ENCODE measurements around the gene DRD2.
A peak's percentile ranks its signal among the peaks of the same experiment; 100 is the strongest.

The DRD2 gene

DNA sequence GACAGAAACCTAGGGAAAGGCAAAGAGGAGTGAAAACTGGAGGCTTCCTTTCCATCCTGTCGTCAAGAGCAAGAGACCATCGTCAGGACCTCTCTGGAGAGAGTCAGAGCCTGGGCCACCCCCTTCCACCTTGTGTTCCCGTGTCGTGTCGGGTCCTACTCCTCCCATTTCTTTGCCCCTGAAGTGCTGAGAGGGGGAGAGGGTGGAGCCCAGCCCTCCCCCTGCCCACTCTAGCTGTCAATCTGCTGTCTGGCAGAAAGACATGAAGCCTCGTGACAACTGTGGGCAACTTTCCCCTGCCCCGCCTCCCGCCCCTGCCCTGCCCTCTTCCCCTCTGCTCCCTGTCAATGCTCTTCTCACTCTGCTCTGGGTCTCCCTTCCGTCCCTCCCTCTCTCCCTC is 67.0 kb downstream of the DRD2 start:
- no peak overlapping the region for H3K27ac ChIP-seq
- no peak overlapping the region for H3K4me3 ChIP-seq

DNA sequence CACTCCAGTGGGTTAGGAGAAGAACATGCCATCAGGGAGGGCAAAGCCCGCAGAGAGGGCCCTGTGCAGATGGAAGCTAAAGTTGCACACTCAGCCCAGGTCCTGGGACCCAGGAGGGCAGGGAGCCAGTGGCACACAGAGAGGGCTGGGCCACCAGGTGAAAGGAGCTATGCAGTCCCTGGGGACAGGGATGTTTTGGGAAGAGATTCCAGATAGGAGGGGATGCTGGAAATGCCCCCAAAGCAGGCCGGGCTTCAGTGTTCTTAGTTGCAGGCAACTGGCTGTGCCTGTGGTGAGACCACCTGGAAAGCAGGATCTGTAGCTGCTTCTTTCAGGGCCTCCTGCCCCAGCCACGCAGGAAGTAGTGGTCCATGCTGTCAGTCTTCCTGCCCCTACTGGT is 68.0 kb downstream of the DRD2 start:
- Histone ChIP-seq H3K27ac (no peak overlapping the region), H3K4me3 (no peak overlapping the region)

GRCh38 chr11:113405724-113406478 is 69.3 kb downstream of the DRD2 start:
- Histone ChIP-seq H3K4me3 (no peak overlapping the region), H3K27ac (no peak overlapping the region)

DNA sequence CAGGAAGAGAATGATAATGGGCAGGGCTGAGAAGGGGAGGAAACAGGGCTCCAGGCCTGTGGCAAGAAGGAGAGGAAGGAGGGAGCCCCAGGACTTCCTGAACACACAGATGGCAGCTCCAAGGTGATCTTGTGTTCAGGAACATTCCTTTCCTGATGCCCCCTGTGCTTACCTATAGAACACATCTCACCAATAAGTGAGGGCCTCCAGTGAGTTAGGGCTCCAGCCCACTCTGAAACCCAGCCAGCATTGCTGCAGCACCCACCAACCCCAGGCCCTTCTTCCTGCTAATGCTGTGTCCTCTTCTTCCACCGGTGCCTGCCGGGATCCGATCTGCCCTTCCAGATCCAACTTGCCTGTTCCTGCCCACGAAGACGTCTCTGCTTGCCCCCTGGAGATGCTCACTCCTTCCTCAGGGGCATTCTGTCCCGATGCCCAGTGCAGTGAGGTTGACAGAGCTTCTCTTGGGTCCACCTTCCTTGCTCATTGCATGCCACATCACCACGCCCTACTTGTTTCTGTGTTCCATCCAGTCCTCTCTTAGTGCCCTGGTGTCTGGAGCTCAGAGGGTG is 70.3 kb downstream of the DRD2 start:
- Histone ChIP-seq H3K4me3 (no peak overlapping the region), H3K27ac (peak overlapping the region in 1 of 21 experiments; percentile 30)

- Histone ChIP-seq H3K27ac (no peak overlapping the region), H3K4me3 (no peak overlapping the region)
These were observed 73.5 kb downstream of the DRD2 start for GRCh38 chr11:113401718-113402117.

- H3K27ac ChIP-seq: no peak overlapping the region
- no peak overlapping the region for H3K4me3 ChIP-seq
These were observed 74.5 kb downstream of the DRD2 start for GRCh38 chr11:113400631-113401230.

DNA sequence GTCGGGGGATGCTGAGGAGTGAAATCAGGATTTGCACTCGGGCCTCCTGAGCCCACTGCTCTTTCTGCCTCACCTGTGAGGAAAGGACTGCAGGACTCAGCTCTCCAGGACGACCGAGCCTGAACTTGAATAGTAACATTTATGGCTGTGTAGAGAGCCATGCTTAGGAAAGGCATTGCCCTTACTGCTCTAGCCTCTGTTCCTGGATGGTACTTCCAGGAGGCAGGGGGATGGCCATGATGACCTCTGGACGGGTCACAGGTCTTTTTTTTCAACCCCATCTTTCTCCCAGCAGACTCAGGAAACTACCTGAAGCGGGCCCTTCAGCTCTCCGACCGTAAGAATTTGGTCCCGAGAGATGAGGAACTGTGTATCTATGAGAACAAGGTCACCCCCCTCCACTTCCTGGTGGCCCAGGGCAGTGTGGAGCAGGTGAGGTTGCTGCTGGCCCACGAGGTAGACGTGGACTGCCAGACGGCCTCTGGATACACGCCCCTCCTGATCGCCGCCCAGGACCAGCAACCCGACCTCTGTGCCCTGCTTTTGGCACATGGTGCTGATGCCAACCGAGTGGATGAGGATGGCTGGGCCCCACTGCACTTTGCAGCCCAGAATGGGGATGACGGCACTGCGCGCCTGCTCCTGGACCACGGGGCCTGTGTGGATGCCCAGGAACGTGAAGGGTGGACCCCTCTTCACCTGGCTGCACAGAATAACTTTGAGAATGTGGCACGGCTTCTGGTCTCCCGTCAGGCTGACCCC is 76.3 kb downstream of the DRD2 start:
- Histone ChIP-seq H3K4me3 (no peak overlapping the region), H3K27ac (no peak overlapping the region)

DNA sequence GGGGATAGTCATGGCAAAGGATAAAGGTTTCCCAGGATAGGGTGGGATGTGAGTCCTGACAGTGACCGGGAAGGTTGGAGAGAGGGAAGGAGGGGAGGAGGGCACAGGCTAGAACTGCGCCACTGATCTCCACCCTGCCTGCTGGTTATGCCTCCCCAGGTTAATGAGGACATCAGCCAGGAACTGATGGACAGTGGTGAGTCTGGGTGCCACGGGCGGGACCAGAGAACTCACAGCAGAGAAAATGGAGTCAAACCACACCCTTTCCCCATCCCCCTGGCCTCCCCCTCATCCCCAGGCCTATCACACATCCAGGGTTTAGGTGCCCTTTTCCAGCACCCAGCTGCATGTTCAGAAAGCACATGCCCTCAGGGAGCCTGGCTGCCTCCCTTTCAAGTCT is 77.4 kb downstream of the DRD2 start:
- no peak overlapping the region for H3K27ac ChIP-seq

GRCh38 chr11:113397212-113397611 is 78.0 kb downstream of the DRD2 start:
- Histone ChIP-seq H3K4me3 (no peak overlapping the region), H3K27ac (no peak overlapping the region)

More for the DNA sequence above, 77.4 kb downstream of the DRD2 start:
- H3K4me3 ChIP-seq: no peak overlapping the region

- Histone ChIP-seq H3K4me3 (no peak overlapping the region), H3K27ac (no peak overlapping the region)
These were observed 78.5 kb downstream of the DRD2 start for GRCh38 chr11:113396690-113397089.

DNA sequence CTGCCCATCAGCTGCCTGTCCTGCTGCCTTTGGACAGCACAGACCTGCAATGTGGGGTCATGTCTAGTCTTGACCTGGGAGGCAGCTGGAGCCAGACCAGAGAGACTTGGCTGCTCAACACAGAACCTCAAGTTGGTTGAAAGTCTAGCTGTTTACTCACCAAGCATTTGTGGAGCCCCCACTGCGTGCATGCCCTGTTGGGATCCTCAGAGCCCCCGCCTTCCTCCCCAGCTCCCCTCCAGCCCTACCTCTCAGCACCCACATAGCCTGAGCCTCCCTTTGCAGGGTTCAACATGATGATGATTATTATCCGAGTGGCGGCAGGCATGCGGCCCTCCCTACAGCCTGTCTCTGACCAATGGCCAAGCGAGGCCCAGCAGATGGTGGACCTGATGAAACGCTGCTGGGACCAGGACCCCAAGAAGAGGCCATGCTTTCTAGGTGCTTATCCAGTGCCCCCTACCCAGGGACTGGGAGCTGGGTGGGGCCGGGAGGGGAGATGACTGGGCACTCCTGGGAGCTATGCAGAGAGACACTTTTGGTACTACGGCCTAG is 79.3 kb downstream of the DRD2 start:
- H3K4me3 ChIP-seq: no peak overlapping the region

GRCh38 chr11:113394919-113395318 is 80.3 kb downstream of the DRD2 start:
- H3K4me3 ChIP-seq: no peak overlapping the region
- H3K27ac ChIP-seq: no peak overlapping the region

More for the DNA sequence above, 79.3 kb downstream of the DRD2 start:
- no peak overlapping the region for H3K27ac ChIP-seq

DNA sequence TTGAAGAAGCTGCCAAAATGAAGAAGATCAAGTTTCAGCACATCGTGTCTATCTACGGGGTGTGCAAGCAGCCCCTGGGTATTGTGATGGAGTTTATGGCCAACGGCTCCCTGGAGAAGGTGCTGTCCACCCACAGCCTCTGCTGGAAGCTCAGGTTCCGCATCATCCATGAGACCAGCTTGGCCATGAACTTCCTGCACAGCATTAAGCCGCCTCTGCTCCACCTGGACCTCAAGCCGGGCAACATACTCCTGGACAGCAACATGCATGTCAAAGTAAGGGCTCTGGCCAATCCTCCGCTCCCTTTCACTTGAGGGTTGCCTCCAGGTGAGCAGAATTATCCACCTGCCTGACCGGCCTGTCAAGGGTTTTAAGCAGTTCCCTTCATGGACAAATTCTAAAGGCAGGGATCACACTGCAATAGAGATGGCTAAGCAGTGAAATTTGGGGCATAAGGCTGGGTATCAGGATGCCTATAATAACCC is 81.7 kb downstream of the DRD2 start:
- no peak overlapping the region for H3K4me3 ChIP-seq
- no peak overlapping the region for H3K27ac ChIP-seq

DNA sequence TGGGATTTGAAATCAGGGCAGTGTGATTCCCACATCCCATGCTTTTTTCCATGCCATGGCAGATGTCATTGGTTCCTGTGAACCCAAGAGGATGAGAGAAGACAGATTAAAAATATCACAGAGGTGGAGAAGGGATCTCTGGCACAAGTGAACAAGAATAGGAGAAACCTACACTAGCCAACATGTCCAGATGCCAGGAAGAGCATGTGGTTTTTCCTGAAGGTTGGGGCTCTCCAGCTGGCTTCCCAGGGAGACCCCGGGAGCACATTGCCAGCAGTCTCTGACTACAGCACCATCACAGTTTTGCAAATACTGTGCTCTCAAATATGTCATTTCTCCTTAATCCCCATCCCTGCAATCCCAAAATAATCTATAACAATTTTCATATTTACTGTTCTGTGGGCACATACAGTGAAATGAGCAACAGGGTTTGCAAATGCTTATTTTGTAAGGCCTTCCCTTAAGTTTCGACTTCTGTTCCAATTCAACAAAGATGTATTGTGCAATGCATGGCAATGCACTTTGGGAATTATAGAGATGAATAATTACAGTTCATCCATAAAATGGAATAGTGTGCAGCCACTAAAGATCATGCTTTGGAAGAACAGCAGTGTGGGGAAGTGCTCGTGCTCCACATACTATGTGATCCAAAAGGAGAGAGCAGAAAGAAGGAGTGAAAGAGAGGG is 82.8 kb downstream of the DRD2 start:
- Histone ChIP-seq H3K4me3 (no peak overlapping the region), H3K27ac (no peak overlapping the region)

GRCh38 chr11:113389272-113389671 is 85.9 kb downstream of the DRD2 start:
- Histone ChIP-seq H3K4me3 (no peak overlapping the region), H3K27ac (no peak overlapping the region)

DNA sequence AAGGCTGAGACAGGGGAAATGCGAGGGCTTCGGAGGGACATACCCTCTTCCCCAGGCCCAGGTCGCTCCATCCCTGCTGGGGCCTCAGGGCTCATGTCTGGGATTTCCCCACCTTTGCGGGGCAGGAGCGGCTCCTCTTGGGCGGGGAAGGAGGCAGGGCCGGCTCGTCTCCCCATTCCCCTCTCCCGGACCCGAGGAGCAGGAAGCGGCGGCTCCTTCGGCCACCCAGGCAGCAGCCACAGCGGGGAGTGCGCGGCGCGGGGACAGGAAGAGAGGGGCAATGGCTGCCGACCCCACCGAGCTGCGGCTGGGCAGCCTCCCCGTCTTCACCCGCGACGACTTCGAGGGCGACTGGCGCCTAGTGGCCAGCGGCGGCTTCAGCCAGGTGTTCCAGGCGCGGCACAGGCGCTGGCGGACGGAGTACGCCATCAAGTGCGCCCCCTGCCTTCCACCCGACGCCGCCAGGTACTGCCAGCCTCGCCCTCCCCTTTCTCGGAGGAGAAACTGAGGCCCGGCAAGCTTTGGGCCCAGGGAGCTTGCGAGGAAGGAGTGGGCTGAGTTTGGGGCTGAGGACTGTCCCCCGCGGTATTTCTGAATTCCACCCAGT is 87.5 kb downstream of the DRD2 start, which contains the start of gene ANKK1:
TSS of gene ANKK1 (plus strand) at position 175 of the 607 bp plus-strand sequence. CDS start at position 281, 106 bp downstream.
- Histone ChIP-seq H3K27ac (peak within 1 kb of the TSS in 13 of 21 experiments; percentile 12 to 70 (median 49)), H3K4me3 (peak within 1 kb of the TSS in 5 of 7 experiments; percentile 9 to 37 (median 16))

DNA sequence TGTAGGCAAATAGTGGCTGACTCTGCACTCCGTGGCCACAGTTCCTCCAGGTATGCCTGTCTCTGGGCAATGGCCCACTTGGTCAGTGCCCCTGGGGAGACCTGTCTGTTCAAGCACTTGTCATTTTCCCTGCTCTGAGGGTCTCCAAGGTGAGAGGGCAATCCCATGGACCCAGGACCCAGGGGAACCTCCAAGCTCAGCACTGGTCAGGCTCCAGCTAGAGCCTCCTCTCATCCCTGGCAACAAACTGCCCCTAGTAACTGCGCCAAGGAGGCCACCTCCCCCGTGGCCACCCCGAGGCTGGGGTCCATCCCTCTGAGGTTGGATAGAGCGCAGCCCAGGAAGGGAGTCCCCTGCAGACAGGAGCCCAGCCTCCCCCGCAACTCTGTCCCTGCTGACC is 88.3 kb downstream of the DRD2 start:
- H3K4me3 ChIP-seq: no peak overlapping the region
- H3K27ac ChIP-seq: peak overlapping the region in 2 of 21 experiments; percentile 57 to 70

GRCh38 chr11:113385749-113386148 is 89.4 kb downstream of the DRD2 start:
- no peak overlapping the region for H3K4me3 ChIP-seq
- H3K27ac ChIP-seq: peak overlapping the region in 9 of 21 experiments; percentile 33 to 79 (median 66)

- H3K4me3 ChIP-seq: no peak overlapping the region
These were observed 90.6 kb downstream of the DRD2 start for GRCh38 chr11:113384551-113384950.

More at GRCh38 chr11:113384551-113384950, 90.6 kb downstream of the DRD2 start:
- H3K27ac ChIP-seq: peak overlapping the region in 6 of 21 experiments; percentile 61 to 80 (median 72)
